Vagina (tissue), 2 donors: Measurements from ENCODE around the gene TNFRSF13B.
"Not testable (repeated sequence)": the region's sequence is repeated elsewhere in the genome, so short reads cannot be mapped to it uniquely, and the experiment has no call there.

ENCODE experiments used
- POLR2A ChIP-seq, 2 donors: fragments of 450-650 bp; IDR thresholded peaks; one replicate each; pipeline ENCODE4 v1.6.1; 2017; ENCODE audit warnings: antibody characterized with exemption in 2 of 2, mild to moderate bottlenecking in 2 of 2, moderate library complexity in 2 of 2
- TF ChIP-seq, protein P1 (sequence below), 3 experiments: fragments of 450-650 bp in 2 of 3; fragments of 200-600 bp in 1 of 3; sonication (generic) in 1 of 3; IDR thresholded peaks; one replicate each; pipeline ENCODE4 v1.5.1; 2017 to 2019; ENCODE audit warnings: antibody characterized with exemption in 3 of 3, mild to moderate bottlenecking in 2 of 3, moderate library complexity in 2 of 3

DNA sequence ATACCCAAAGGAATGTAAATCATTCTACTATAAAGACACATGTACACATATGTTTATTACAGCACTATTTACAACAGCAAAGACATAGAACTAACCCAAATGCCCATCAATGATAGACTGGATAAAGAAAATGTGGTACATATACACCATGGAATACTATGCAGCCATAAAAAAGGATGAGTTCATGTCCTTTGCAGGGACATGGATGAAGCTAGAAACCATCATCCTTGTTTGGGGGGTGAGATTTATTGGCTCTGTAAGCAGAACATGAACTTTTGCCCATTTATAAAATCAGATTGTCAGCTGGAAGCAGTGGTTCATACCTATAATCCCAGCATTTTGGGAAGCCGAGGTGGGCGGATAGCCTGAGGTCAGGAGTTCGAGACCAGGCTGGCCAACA lies 68.8 kb downstream of the TNFRSF13B start:
- TF ChIP-seq, protein P1, sequence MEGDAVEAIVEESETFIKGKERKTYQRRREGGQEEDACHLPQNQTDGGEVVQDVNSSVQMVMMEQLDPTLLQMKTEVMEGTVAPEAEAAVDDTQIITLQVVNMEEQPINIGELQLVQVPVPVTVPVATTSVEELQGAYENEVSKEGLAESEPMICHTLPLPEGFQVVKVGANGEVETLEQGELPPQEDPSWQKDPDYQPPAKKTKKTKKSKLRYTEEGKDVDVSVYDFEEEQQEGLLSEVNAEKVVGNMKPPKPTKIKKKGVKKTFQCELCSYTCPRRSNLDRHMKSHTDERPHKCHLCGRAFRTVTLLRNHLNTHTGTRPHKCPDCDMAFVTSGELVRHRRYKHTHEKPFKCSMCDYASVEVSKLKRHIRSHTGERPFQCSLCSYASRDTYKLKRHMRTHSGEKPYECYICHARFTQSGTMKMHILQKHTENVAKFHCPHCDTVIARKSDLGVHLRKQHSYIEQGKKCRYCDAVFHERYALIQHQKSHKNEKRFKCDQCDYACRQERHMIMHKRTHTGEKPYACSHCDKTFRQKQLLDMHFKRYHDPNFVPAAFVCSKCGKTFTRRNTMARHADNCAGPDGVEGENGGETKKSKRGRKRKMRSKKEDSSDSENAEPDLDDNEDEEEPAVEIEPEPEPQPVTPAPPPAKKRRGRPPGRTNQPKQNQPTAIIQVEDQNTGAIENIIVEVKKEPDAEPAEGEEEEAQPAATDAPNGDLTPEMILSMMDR (IDR thresholded peaks at IDR 0.05) = not testable (repeated sequence)
- not testable (repeated sequence) for TF ChIP-seq POLR2A (IDR thresholded peaks at IDR 0.05)
